Neural crest cell (in vitro differentiated cells): Measurements from ENCODE around the gene GET3. TPM values are rescaled to one million over a fixed set of nuclear protein-coding genes. Genes with fewer than 3 reads are reported as not detected.

Experiments
- DNase-seq: peaks from one replicate; pipeline ENCODE4 v3.0.0; 2021; ENCODE audit warnings: low read depth, mixed read lengths, low spot score
- H3K27ac Mint-ChIP-seq: one replicate; pipeline ENCODE4 v1.8.0; 2021; ENCODE audit warnings: mild to moderate bottlenecking, mixed read lengths; ENCODE audit not compliant: unreplicated experiment
- H3K27me3 Mint-ChIP-seq: 2 replicates; pipeline ENCODE4 v1.8.0; 2021; ENCODE audit warnings: low read depth, mild to moderate bottlenecking, mixed read lengths
- H3K36me3 Mint-ChIP-seq: 2 replicates; pipeline ENCODE4 v1.8.0; 2021; ENCODE audit warnings: low read depth, mild to moderate bottlenecking, mixed read lengths
- H3K4me1 Mint-ChIP-seq: 2 replicates; pipeline ENCODE4 v1.8.0; 2021; ENCODE audit warnings: mixed read lengths
- H3K4me3 Mint-ChIP-seq: one replicate; pipeline ENCODE4 v1.8.0; 2021; ENCODE audit warnings: mild to moderate bottlenecking, mixed read lengths
- H3K9me3 Mint-ChIP-seq: 2 replicates; pipeline ENCODE4 v1.8.0; 2021; ENCODE audit warnings: mixed read lengths
- CTCF ChIP-seq: fragments of 200-600 bp; sonication (generic); conservative IDR thresholded peaks from 2 replicates; pipeline ENCODE4 v1.5.0; 2021; ENCODE audit warnings: antibody characterized with exemption, mild to moderate bottlenecking
- total RNA-seq: library from RNA; stranded (reverse); gene quantifications from 2 replicates; pipeline ENCODE4 v1.2.1, GENCODE V29; 2021

GET3 gene
- total RNA-seq, 1 donor from 2014 or later: 72.5 TPM

- TF ChIP-seq CTCF: no peak
- Mint-ChIP-seq H3K27me3 (peaks cover 10% of the 10 kb centered on the region), H3K27ac (peak overlapping the region; percentile 78), H3K4me3 (peak overlapping the region; percentile 82), H3K4me1 (peaks cover 35% of the 10 kb centered on the region), H3K9me3 (no peaks in the 10 kb centered on the region), H3K36me3 (peaks cover 16% of the 10 kb centered on the region)
- DNase-seq: no peak
These were observed 17.0 kb upstream of the GET3 start for GRCh38 chr19:12720296-12720695.

GRCh38 chr19:12720851-12721655 lies 16.2 kb upstream of the GET3 start:
- DNase-seq: no peak
- Mint-ChIP-seq H3K27me3 (peaks cover 10% of the 10 kb centered on the region), H3K36me3 (peaks cover 16% of the 10 kb centered on the region), H3K4me1 (peaks cover 35% of the 10 kb centered on the region), H3K27ac (peak overlapping the region; percentile 96), H3K4me3 (peak overlapping the region; percentile 100), H3K9me3 (no peaks in the 10 kb centered on the region)
- TF ChIP-seq CTCF: no peak

GRCh38 chr19:12721656-12722565 lies 15.4 kb upstream of the GET3 start:
- H3K4me1 Mint-ChIP-seq: peaks cover 40% of the 10 kb centered on the region
- H3K9me3 Mint-ChIP-seq: no peaks in the 10 kb centered on the region
- peak overlapping the region; percentile 100 for H3K4me3 Mint-ChIP-seq
- peaks cover 10% of the 10 kb centered on the region for H3K27me3 Mint-ChIP-seq
- peaks cover 11% of the 10 kb centered on the region for H3K36me3 Mint-ChIP-seq
- peak overlapping the region; percentile 100 for H3K27ac Mint-ChIP-seq
- peak; percentile 49 for DNase-seq
- no peak for TF ChIP-seq CTCF

GRCh38 chr19:12722566-12723380 lies 14.5 kb upstream of the GET3 start:
- H3K9me3 Mint-ChIP-seq: no peaks in the 10 kb centered on the region
- peaks cover 40% of the 10 kb centered on the region for H3K4me1 Mint-ChIP-seq
- H3K36me3 Mint-ChIP-seq: peaks cover 12% of the 10 kb centered on the region
- TF ChIP-seq CTCF: no peak
- peak overlapping the region; percentile 100 for H3K27ac Mint-ChIP-seq
- peak overlapping the region; percentile 100 for H3K4me3 Mint-ChIP-seq
- peak; percentile 91 for DNase-seq
- peaks cover 10% of the 10 kb centered on the region for H3K27me3 Mint-ChIP-seq

GRCh38 chr19:12723381-12723640 lies 14.0 kb upstream of the GET3 start:
- Mint-ChIP-seq H3K27me3 (peaks cover 10% of the 10 kb centered on the region), H3K27ac (peak overlapping the region; percentile 100), H3K9me3 (no peaks in the 10 kb centered on the region), H3K36me3 (peaks cover 15% of the 10 kb centered on the region), H3K4me3 (peak overlapping the region; percentile 100), H3K4me1 (peaks cover 40% of the 10 kb centered on the region)
- TF ChIP-seq CTCF: no peak
- no peak for DNase-seq
